ENCODE data around the gene TNK2. TPM values are rescaled to one million over a fixed set of nuclear protein-coding genes. Genes with fewer than 3 reads are reported as not detected.
A peak's percentile ranks its signal among the peaks of the same experiment; 100 is the strongest.

The TNK2 gene
- total RNA-seq, 6 experiments from 2014 or later = 12.6 to 52.5 (median 25.3) TPM

- ATAC-seq (no peak), DNase-seq (no peak)
- Histone ChIP-seq H3K4me1 (peaks cover 0 to 5% (median 0%) of the 10 kb centered on the region in 4 donors), H3K27ac (peak overlapping the region in 1 of 3 donors; percentile 59), H3K36me3 (no peaks in the 10 kb centered on the region), H3K27me3 (no peaks in the 10 kb centered on the region), H3K4me3 (no peak overlapping the region), H3K9me3 (no peaks in the 10 kb centered on the region)
- intact Hi-C loops (cut with DNase I) = no loop called here
- 48% methylated on average over 7 of the region's 10 CpGs for WGBS (ENCODE audit: insufficient coverage, low coverage, low lambda C conversion rate, missing lambda C conversion rate)
- TF ChIP-seq POLR2A (IDR thresholded peaks at IDR 0.05) = no peak
- no peak for TF ChIP-seq CTCF (IDR thresholded peaks at IDR 0.05)
These were observed 85.1 kb downstream of the TNK2 start for GRCh38 chr3:195823280-195823679.

DNA sequence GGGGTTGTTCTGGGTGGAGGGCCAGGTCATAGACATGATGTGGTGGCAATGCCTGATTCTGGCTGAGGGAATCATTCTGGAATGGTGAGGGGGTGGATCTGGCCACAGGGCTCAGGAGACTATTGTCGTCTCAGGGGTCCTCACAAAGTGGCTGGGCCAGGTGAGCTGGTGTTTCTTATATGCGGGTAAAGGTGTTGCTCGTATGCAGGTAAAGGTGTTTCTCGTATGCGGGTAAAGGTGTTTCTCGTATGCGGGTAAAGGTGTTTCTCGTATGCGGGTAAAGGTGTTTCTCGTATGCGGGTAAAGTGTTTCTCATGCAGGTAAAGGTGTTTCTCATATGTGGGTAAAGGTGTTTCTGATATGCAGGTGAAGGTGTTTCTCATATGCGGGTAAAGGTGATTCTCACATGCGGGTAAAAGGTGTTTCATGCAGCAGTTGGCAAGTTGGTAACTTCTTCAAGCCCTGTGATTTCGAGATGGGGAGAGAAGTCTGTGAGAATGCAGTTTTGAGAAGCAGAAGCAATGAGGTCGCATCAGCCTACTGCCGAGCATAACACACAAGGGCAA lies 86.1 kb downstream of the TNK2 start:
- H3K27me3 ChIP-seq = no peaks in the 10 kb centered on the region
- no peak for ATAC-seq
- 69% methylated on average over 16 of the region's 16 CpGs for WGBS (ENCODE audit: insufficient coverage, low coverage, low lambda C conversion rate, missing lambda C conversion rate)
- no peaks in the 10 kb centered on the region for H3K9me3 ChIP-seq
- no peak overlapping the region for H3K4me3 ChIP-seq
- TF ChIP-seq CTCF (IDR thresholded peaks at IDR 0.05) (no peak), POLR2A (IDR thresholded peaks at IDR 0.05) (no peak)
- H3K36me3 ChIP-seq = no peaks in the 10 kb centered on the region
- intact Hi-C loops (cut with DNase I) = no loop called here
- H3K4me1 ChIP-seq = peaks cover 0 to 5% (median 0%) of the 10 kb centered on the region in 4 donors
- H3K27ac ChIP-seq = no peak overlapping the region
- no peak for DNase-seq

DNA sequence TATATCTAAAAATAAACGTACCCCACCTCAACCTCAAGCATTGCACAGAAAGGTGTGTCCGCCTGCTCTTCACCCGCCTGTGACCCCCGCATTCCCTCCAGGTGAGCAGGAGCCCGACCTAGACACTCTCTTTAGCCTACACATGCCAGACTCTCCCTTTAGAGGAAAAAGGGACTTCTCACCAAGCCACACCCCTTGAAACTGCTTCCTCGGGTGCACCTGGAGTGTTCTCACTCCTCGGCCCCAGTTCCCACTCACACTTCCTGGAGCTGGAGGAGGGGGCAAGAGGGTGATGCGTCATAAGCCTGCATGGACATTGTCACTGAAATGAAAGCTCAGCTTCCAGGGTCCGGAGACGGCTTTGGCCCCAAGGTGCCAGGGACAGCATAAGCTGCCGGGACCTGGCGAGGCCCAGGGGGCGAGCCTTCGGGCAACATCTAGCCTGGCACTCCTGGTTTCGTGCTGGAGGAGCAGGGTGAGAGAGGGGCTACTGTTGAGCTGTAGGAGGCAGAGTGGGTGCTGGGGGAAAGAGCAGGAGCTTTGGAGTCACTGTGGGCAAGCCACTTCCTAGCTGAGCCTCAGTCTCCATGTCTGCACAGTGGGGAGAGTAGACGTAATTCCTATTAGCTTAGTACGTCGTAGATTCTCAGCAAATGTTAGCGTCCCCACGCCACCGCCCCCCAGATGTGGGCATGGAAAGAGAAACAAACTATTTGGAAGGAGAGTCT lies 86.8 kb downstream of the TNK2 start:
- intact Hi-C loops (cut with DNase I) = no loop called here
- Histone ChIP-seq H3K27me3 (no peaks in the 10 kb centered on the region), H3K4me3 (no peak overlapping the region), H3K36me3 (no peaks in the 10 kb centered on the region), H3K9me3 (no peaks in the 10 kb centered on the region), H3K27ac (no peak overlapping the region), H3K4me1 (peaks cover 0 to 5% (median 0%) of the 10 kb centered on the region in 4 donors)
- DNase-seq = peak in 1 of 3 donors; percentile 32
- no peak for TF ChIP-seq CTCF (IDR thresholded peaks at IDR 0.05)
- TF ChIP-seq POLR2A (IDR thresholded peaks at IDR 0.05) = no peak
- no peak for ATAC-seq
- WGBS (ENCODE audit: insufficient coverage, low coverage, low lambda C conversion rate, missing lambda C conversion rate) = 70% methylated on average over 14 of the region's 21 CpGs

GRCh38 chr3:195820901-195821300 lies 87.5 kb downstream of the TNK2 start:
- intact Hi-C loops (cut with DNase I) = no loop called here
- ATAC-seq (no peak), DNase-seq (peak in 1 of 3 donors; percentile 21)
- no peaks in the 10 kb centered on the region for H3K27me3 ChIP-seq
- no peak overlapping the region for H3K27ac ChIP-seq
- TF ChIP-seq CTCF (IDR thresholded peaks at IDR 0.05) (no peak), POLR2A (IDR thresholded peaks at IDR 0.05) (no peak)
- no peak overlapping the region for H3K4me3 ChIP-seq
- no peaks in the 10 kb centered on the region for H3K9me3 ChIP-seq
- WGBS (ENCODE audit: insufficient coverage, low coverage, low lambda C conversion rate, missing lambda C conversion rate) = 40% methylated on average over 1 of the region's 5 CpGs
- no peaks in the 10 kb centered on the region for H3K36me3 ChIP-seq
- peaks cover 0 to 5% (median 0%) of the 10 kb centered on the region in 4 donors for H3K4me1 ChIP-seq
